SU-DHL-6 (cell line): ENCODE results near the gene TPI1.

Experiments used
- H2AFZ ChIP-seq: fragments of 200-600 bp; sonication (generic); 2 replicates; pipeline ENCODE4 v1.6.1; 2014; ENCODE audit warnings: low read depth, mild to moderate bottlenecking, moderate library complexity, mixed read lengths, antibody characterized with exemption, low read length; ENCODE audit not compliant: severe bottlenecking
- H3F3A ChIP-seq: fragments of 200-600 bp; shearing (Covaris generic); 2 replicates; pipeline ENCODE4 v1.6.0; 2016; ENCODE audit warnings: antibody characterized with exemption, mild to moderate bottlenecking; ENCODE audit not compliant: insufficient read depth
- H3K27ac ChIP-seq: fragments of 200-600 bp; sonication (generic); 2 replicates; pipeline ENCODE4 v1.5.1; 2016; ENCODE audit warnings: low read depth, mild to moderate bottlenecking, low read length, moderate library complexity, mixed read lengths
- H3K27me3 ChIP-seq: fragments of 200-600 bp; sonication (generic), shearing (Covaris generic); 2 replicates; pipeline ENCODE4 v1.6.0; 2014; ENCODE audit warnings: mild to moderate bottlenecking, low read length
- H3K36me3 ChIP-seq: fragments of 200-600 bp; sonication (generic); 2 replicates; pipeline ENCODE4 v1.6.1; 2014; ENCODE audit warnings: mild to moderate bottlenecking, low read length, mixed read lengths
- H3K4me2 ChIP-seq: fragments of 300-600, 200-600 bp; shearing (Covaris generic), sonication (generic); 2 replicates; pipeline ENCODE4 v1.6.0; 2014; ENCODE audit warnings: low read length, low read depth, mild to moderate bottlenecking; ENCODE audit not compliant: poor library complexity, severe bottlenecking
- H3K4me3 ChIP-seq: fragments of 200-600 bp; sonication (generic); 2 replicates; pipeline ENCODE4 v1.5.1; 2014; ENCODE audit warnings: antibody characterized with exemption, low read length, mild to moderate bottlenecking, mixed read lengths; ENCODE audit not compliant: insufficient read depth, poor library complexity, severe bottlenecking
- H3K79me2 ChIP-seq: fragments of 200-600 bp; sonication (generic); 2 replicates; pipeline ENCODE4 v1.6.1; 2014; ENCODE audit warnings: mild to moderate bottlenecking, low read length, moderate library complexity; ENCODE audit not compliant: insufficient read depth
- H3K9ac ChIP-seq: fragments of 200-600 bp; sonication (generic); 2 replicates; pipeline ENCODE4 v1.7.0; 2014; ENCODE audit warnings: mild to moderate bottlenecking, low read length
- H3K9me2 ChIP-seq: fragments of 200-600 bp; sonication (generic); replicated peaks from 2 replicates; pipeline ENCODE4 v1.6.1; 2014; ENCODE audit warnings: low read length; ENCODE audit not compliant: insufficient read depth
- H3K9me3 ChIP-seq: fragments of 200-600 bp; sonication (generic); 2 replicates; pipeline ENCODE4 v1.6.1; 2014; ENCODE audit warnings: low read length, mixed read lengths; ENCODE audit not compliant: insufficient read depth
- H4K20me1 ChIP-seq: fragments of 200-600 bp; sonication (generic); 2 replicates; pipeline ENCODE4 v1.6.1; 2014; ENCODE audit warnings: low read depth, mild to moderate bottlenecking, antibody characterized with exemption, low read length, moderate library complexity, mixed read lengths
- CTCF ChIP-seq: fragments of 200-600 bp; sonication (generic); IDR thresholded peaks from one replicate; pipeline ENCODE4 v1.5.1; 2017; ENCODE audit warnings: antibody characterized with exemption, mild to moderate bottlenecking, low read length, moderate library complexity; ENCODE audit not compliant: insufficient read depth, poor library complexity, severe bottlenecking
- EZH2phosphoT487 ChIP-seq: fragments of 200-600 bp; sonication (generic), shearing (Covaris generic); conservative IDR thresholded peaks from 2 replicates; pipeline ENCODE4 v1.6.1; 2018; ENCODE audit warnings: mild to moderate bottlenecking, antibody characterized with exemption, low read length, moderate library complexity, mixed read lengths

Gene TPI1

GRCh38 chr12:6919588-6919987, 52.3 kb downstream of the TPI1 start:
- Histone ChIP-seq H3K27ac (no peak overlapping the region), H3K9ac (no peak overlapping the region), H3K4me3 (no peak overlapping the region), H3K36me3 (no peaks in the 10 kb centered on the region), H3F3A (no peaks in the 10 kb centered on the region), H3K79me2 (no peaks in the 10 kb centered on the region), H2AFZ (no peak overlapping the region), H4K20me1 (no peaks in the 10 kb centered on the region), H3K9me2 (no peaks in the 10 kb centered on the region), H3K27me3 (no peaks in the 10 kb centered on the region), H3K9me3 (no peaks in the 10 kb centered on the region), H3K4me2 (no peak overlapping the region)
- TF ChIP-seq EZH2phosphoT487 (no peak), CTCF (no peak)
